ENCODE measurements around the gene SMNDC1. TPM values are rescaled to one million over a fixed set of nuclear protein-coding genes. Genes with fewer than 3 reads are reported as not detected.

Gene SMNDC1
- total and polyA plus RNA-seq, 4 donors: 11.8 to 29.2 (median 18.8) TPM

GRCh38 chr10:110268971-110269370 is 35.7 kb downstream of the SMNDC1 start:
- no peaks in the 10 kb centered on the region for H3K9me3 ChIP-seq (ENCODE audit: control insufficient read depth in 4 of 4, insufficient read depth in 3 of 4, low read length in 3 of 4)
- H3K4me1 ChIP-seq (ENCODE audit: control insufficient read depth in 5 of 5, insufficient read depth in 5 of 5, low read length in 5 of 5): peaks cover 0 to 34% (median 16%) of the 10 kb centered on the region in 5 donors
- no peak for DNase-seq
- H3K36me3 ChIP-seq (ENCODE audit: control insufficient read depth in 4 of 4, insufficient read depth in 4 of 4, low read length in 4 of 4): no peaks in the 10 kb centered on the region
- no peak overlapping the region for H3K9ac ChIP-seq (ENCODE audit: insufficient read depth in 1 of 2, low read length in 2 of 2)
- no peaks in the 10 kb centered on the region for H3K27me3 ChIP-seq (ENCODE audit: control insufficient read depth in 3 of 3, insufficient read depth in 3 of 3, low read length in 2 of 3)
- peak overlapping the region in 1 of 2 donors; percentile 87 for H3K27ac ChIP-seq (ENCODE audit: low read depth in 1 of 2, low read length in 1 of 2)
- no peak overlapping the region for H3K4me3 ChIP-seq
- no peak for ATAC-seq (ENCODE audit: insufficient read depth, low FRiP score)
- 64 to 69% methylated on average over 2 of the region's 2 CpGs for WGBS, 2 donors
- no peak for TF ChIP-seq CTCF (IDR thresholded peaks at IDR 0.05; ENCODE audit: control extremely low read depth, extremely low read depth)

GRCh38 chr10:110268442-110268841 is 36.3 kb downstream of the SMNDC1 start:
- TF ChIP-seq CTCF (IDR thresholded peaks at IDR 0.05; ENCODE audit: control extremely low read depth, extremely low read depth): no peak
- H3K9ac ChIP-seq (ENCODE audit: insufficient read depth in 1 of 2, low read length in 2 of 2): no peak overlapping the region
- H3K36me3 ChIP-seq (ENCODE audit: control insufficient read depth in 4 of 4, insufficient read depth in 4 of 4, low read length in 4 of 4): no peaks in the 10 kb centered on the region
- peaks cover 0 to 29% (median 16%) of the 10 kb centered on the region in 5 donors for H3K4me1 ChIP-seq (ENCODE audit: control insufficient read depth in 5 of 5, insufficient read depth in 5 of 5, low read length in 5 of 5)
- H3K4me3 ChIP-seq: no peak overlapping the region
- peak overlapping the region in 1 of 2 donors; percentile 87 for H3K27ac ChIP-seq (ENCODE audit: low read depth in 1 of 2, low read length in 1 of 2)
- H3K27me3 ChIP-seq (ENCODE audit: control insufficient read depth in 3 of 3, insufficient read depth in 3 of 3, low read length in 2 of 3): no peaks in the 10 kb centered on the region
- no peaks in the 10 kb centered on the region for H3K9me3 ChIP-seq (ENCODE audit: control insufficient read depth in 4 of 4, insufficient read depth in 3 of 4, low read length in 3 of 4)
- ATAC-seq (ENCODE audit: insufficient read depth, low FRiP score) (no peak), DNase-seq (peak in 1 of 3 donors; percentile 23)

- no peak for DNase-seq
- no peak for TF ChIP-seq CTCF (IDR thresholded peaks at IDR 0.05; ENCODE audit: control extremely low read depth, extremely low read depth)
- no peak overlapping the region for H3K27ac ChIP-seq (ENCODE audit: low read depth in 1 of 2, low read length in 1 of 2)
- WGBS, 2 donors: 93 to 100% methylated on average over 1 of the region's 1 CpG
- peaks cover 0 to 27% (median 16%) of the 10 kb centered on the region in 5 donors for H3K4me1 ChIP-seq (ENCODE audit: control insufficient read depth in 5 of 5, insufficient read depth in 5 of 5, low read length in 5 of 5)
- no peak for ATAC-seq (ENCODE audit: insufficient read depth, low FRiP score)
- no peaks in the 10 kb centered on the region for H3K36me3 ChIP-seq (ENCODE audit: control insufficient read depth in 4 of 4, insufficient read depth in 4 of 4, low read length in 4 of 4)
- H3K9ac ChIP-seq (ENCODE audit: insufficient read depth in 1 of 2, low read length in 2 of 2): no peak overlapping the region
- no peak overlapping the region for H3K4me3 ChIP-seq
- no peaks in the 10 kb centered on the region for H3K9me3 ChIP-seq (ENCODE audit: control insufficient read depth in 4 of 4, insufficient read depth in 3 of 4, low read length in 3 of 4)
- H3K27me3 ChIP-seq (ENCODE audit: control insufficient read depth in 3 of 3, insufficient read depth in 3 of 3, low read length in 2 of 3): no peaks in the 10 kb centered on the region
These were observed 37.4 kb downstream of the SMNDC1 start for GRCh38 chr10:110267276-110267675.

- Histone ChIP-seq H3K36me3 (ENCODE audit: control insufficient read depth in 4 of 4, insufficient read depth in 4 of 4, low read length in 4 of 4) (no peaks in the 10 kb centered on the region), H3K9me3 (ENCODE audit: control insufficient read depth in 4 of 4, insufficient read depth in 3 of 4, low read length in 3 of 4) (no peaks in the 10 kb centered on the region), H3K4me3 (no peak overlapping the region), H3K4me1 (ENCODE audit: control insufficient read depth in 5 of 5, insufficient read depth in 5 of 5, low read length in 5 of 5) (peaks cover 0 to 27% (median 15%) of the 10 kb centered on the region in 5 donors), H3K27me3 (ENCODE audit: control insufficient read depth in 3 of 3, insufficient read depth in 3 of 3, low read length in 2 of 3) (no peaks in the 10 kb centered on the region), H3K9ac (ENCODE audit: insufficient read depth in 1 of 2, low read length in 2 of 2) (no peak overlapping the region), H3K27ac (ENCODE audit: low read depth in 1 of 2, low read length in 1 of 2) (peak overlapping the region in 1 of 2 donors; percentile 60)
- TF ChIP-seq CTCF (IDR thresholded peaks at IDR 0.05; ENCODE audit: control extremely low read depth, extremely low read depth): no peak
- 97% methylated on average over 4 of the region's 4 CpGs for WGBS, 2 donors
- ATAC-seq (ENCODE audit: insufficient read depth, low FRiP score): no peak
- no peak for DNase-seq
These were observed 39.0 kb downstream of the SMNDC1 start for GRCh38 chr10:110265573-110266193.

Measured in lung (tissue), 12 donors.